ENCODE results near the gene SH3GL3.
A peak's percentile ranks its signal among the peaks of the same experiment; 100 is the strongest.

The SH3GL3 gene

DNA sequence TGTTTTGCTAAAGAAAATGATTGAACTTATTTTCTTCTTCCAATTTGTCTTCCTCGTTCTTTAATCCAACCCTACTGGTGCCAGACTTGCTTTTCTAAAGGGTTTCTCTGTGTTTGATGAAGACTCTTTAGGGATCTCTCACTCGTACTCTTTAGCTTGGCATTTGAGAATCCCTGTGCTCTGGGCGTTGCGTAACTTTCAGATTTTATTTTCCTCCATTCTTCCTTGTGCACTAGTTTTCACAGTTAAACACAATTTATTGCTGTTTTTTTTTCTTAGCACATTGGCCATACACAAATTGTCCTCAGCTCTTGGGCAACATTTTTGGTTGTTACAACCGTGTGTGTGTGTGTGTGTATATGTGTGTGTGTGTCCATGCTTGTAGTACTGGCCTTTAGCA is 111.0 kb downstream of the SH3GL3 start:
- no peaks in the 10 kb centered on the region for H3K36me3 ChIP-seq (ENCODE audit: control insufficient read depth, insufficient read depth, low read length)
- no peaks in the 10 kb centered on the region for H3K4me1 ChIP-seq (ENCODE audit: control insufficient read depth, insufficient read depth, low read length)
- H3K27me3 ChIP-seq (ENCODE audit: control insufficient read depth, insufficient read depth, low read length): no peaks in the 10 kb centered on the region
- no peak overlapping the region for H3K4me3 ChIP-seq (ENCODE audit: low read length)
- WGBS (ENCODE audit: insufficient coverage, insufficient read length): no CpG with 5 or more reads among the region's 5 CpGs
- DNase-seq (ENCODE audit: low read depth, low spot score): no peak
- H3K27ac ChIP-seq (ENCODE audit: low read length): no peak overlapping the region
- H3K9me3 ChIP-seq (ENCODE audit: control insufficient read depth, insufficient read depth, low read length): no peaks in the 10 kb centered on the region

DNA sequence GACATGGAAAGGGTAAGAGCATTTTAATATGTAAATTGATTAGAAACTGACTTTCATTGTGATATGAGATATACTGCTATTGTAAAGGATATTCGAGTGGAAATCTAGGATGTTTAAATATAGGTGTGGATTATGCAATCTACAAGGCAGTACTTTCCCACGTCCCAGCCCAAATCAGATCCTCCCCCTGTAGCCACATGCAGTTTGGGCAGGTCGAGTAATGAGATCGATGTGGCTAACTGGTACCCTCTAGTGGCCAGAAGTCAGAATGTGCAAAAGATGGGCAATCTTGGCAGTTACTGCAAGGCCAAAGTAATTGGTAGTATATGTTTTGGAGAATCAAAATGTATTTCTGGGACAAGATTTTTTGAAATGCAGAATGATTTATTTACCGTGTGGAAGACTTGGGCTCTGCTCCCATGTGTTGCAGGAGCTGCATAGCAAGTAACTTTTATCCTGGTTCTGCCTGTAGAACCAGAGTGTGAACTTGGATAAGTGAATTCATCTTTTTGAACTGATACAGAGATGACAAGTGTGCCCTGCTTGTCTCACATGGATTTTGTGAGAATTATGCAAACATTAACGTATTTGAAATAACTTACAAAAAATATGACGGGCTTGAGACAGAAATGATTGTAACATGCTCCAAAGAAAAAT is 112.3 kb downstream of the SH3GL3 start:
- H3K4me3 ChIP-seq (ENCODE audit: low read length): no peak overlapping the region
- WGBS (ENCODE audit: insufficient coverage, insufficient read length): no CpG with 5 or more reads among the region's 7 CpGs
- no peaks in the 10 kb centered on the region for H3K36me3 ChIP-seq (ENCODE audit: control insufficient read depth, insufficient read depth, low read length)
- H3K4me1 ChIP-seq (ENCODE audit: control insufficient read depth, insufficient read depth, low read length): no peaks in the 10 kb centered on the region
- peak; percentile 63 for DNase-seq (ENCODE audit: low read depth, low spot score)
- no peaks in the 10 kb centered on the region for H3K27me3 ChIP-seq (ENCODE audit: control insufficient read depth, insufficient read depth, low read length)
- H3K27ac ChIP-seq (ENCODE audit: low read length): no peak overlapping the region
- no peaks in the 10 kb centered on the region for H3K9me3 ChIP-seq (ENCODE audit: control insufficient read depth, insufficient read depth, low read length)

DNA sequence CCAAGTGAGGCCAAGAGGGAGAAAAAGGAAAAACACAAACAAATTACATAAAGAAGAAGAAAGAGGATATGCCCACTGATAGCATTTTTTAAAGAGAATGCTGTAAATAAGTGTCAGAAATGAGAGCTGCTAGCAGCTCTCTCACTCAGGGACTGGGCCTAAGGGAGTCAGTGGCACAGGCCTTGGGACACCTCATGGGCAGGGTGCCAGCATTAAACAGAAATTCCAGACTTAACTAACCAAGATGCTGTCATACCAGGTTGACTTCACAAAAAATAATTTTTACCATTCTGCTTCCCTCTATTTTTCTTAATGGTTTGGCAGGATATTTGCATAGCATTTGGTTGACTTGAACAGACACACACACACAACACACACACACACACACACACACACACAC is 114.5 kb downstream of the SH3GL3 start:
- H3K9me3 ChIP-seq (ENCODE audit: control insufficient read depth, insufficient read depth, low read length): no peaks in the 10 kb centered on the region
- no peaks in the 10 kb centered on the region for H3K4me1 ChIP-seq (ENCODE audit: control insufficient read depth, insufficient read depth, low read length)
- no peak overlapping the region for H3K27ac ChIP-seq (ENCODE audit: low read length)
- H3K36me3 ChIP-seq (ENCODE audit: control insufficient read depth, insufficient read depth, low read length): no peaks in the 10 kb centered on the region
- no peaks in the 10 kb centered on the region for H3K27me3 ChIP-seq (ENCODE audit: control insufficient read depth, insufficient read depth, low read length)
- H3K4me3 ChIP-seq (ENCODE audit: low read length): no peak overlapping the region
- no peak for DNase-seq (ENCODE audit: low read depth, low spot score)

DNA sequence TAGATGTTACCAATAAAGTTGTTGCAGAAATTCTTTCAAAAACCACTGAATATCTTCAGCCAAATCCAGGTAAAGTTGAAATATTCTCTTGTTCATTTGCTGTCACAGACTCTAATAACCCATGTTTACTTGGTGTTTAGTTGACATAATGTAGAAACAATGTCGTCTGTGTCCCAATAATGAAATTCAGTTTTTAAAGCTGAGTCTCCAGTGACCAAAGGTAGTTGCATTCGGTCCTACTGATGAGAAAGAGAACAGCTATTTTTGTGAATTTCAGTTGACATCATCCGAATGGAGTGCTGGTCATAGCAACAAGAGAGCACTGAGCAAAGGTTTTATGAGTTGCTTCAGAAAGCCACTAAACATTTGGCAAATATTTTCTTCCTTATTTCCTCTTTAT is 118.0 kb downstream of the SH3GL3 start:
- no peaks in the 10 kb centered on the region for H3K9me3 ChIP-seq (ENCODE audit: control insufficient read depth, insufficient read depth, low read length)
- H3K4me1 ChIP-seq (ENCODE audit: control insufficient read depth, insufficient read depth, low read length): no peaks in the 10 kb centered on the region
- H3K27ac ChIP-seq (ENCODE audit: low read length): no peak overlapping the region
- WGBS (ENCODE audit: insufficient coverage, insufficient read length): no CpG with 5 or more reads among the region's 3 CpGs
- no peaks in the 10 kb centered on the region for H3K36me3 ChIP-seq (ENCODE audit: control insufficient read depth, insufficient read depth, low read length)
- H3K27me3 ChIP-seq (ENCODE audit: control insufficient read depth, insufficient read depth, low read length): no peaks in the 10 kb centered on the region
- no peak overlapping the region for H3K4me3 ChIP-seq (ENCODE audit: low read length)
- DNase-seq (ENCODE audit: low read depth, low spot score): no peak

DNA sequence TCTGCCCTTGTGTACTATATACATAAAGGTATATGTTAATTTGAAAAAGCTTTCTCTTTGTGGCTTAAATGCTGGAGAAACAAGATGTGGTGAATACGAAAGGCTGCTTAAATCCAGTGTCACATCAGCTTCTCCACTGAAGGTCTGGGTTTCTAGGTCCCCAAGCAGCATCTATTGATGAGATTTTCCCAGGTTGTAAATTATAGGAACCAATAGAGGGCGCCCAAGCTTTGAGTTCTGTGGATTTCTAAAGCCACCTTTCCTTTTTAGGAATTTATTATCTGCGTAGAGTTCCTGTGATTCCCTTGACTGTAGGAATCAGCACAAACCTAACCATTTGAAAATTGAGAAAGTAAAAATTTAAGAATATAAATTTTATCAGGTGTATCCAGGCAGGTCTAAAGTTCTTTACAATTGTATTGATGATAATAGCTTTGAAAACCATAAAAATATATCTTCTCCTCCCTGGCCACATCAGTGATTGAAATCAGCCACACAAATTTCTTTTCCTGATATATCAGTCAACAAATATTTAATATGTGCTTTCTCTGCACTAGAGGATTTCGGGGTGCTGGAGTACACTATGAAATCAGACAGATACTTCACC is 118.5 kb downstream of the SH3GL3 start:
- no CpG with 5 or more reads among the region's 4 CpGs for WGBS (ENCODE audit: insufficient coverage, insufficient read length)
- H3K36me3 ChIP-seq (ENCODE audit: control insufficient read depth, insufficient read depth, low read length): no peaks in the 10 kb centered on the region
- H3K27ac ChIP-seq (ENCODE audit: low read length): no peak overlapping the region
- no peaks in the 10 kb centered on the region for H3K27me3 ChIP-seq (ENCODE audit: control insufficient read depth, insufficient read depth, low read length)
- no peaks in the 10 kb centered on the region for H3K4me1 ChIP-seq (ENCODE audit: control insufficient read depth, insufficient read depth, low read length)
- H3K9me3 ChIP-seq (ENCODE audit: control insufficient read depth, insufficient read depth, low read length): no peaks in the 10 kb centered on the region
- H3K4me3 ChIP-seq (ENCODE audit: low read length): no peak overlapping the region
- peak; percentile 47 for DNase-seq (ENCODE audit: low read depth, low spot score)

DNA sequence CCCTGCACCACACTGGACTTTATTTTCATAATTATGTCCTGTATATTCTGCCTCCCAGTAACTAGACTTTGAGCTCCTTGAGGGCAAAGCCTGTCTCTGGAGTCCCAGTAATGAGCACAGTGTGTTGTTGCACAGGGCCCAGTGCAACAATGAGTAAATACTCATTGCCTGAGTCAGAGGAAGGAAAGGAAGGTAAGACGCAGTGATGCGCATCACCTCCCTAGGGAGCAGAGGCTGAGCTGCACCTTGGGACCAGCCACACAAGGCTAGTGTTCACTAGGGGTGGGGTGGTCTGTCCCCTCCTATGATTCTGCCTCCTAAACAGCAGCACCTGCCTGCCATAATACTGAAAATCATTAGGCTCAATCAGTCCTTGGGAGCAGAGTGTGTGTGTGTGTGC is 120.2 kb downstream of the SH3GL3 start:
- Histone ChIP-seq H3K9me3 (ENCODE audit: control insufficient read depth, insufficient read depth, low read length) (no peaks in the 10 kb centered on the region), H3K27me3 (ENCODE audit: control insufficient read depth, insufficient read depth, low read length) (no peaks in the 10 kb centered on the region), H3K27ac (ENCODE audit: low read length) (no peak overlapping the region), H3K4me3 (ENCODE audit: low read length) (no peak overlapping the region), H3K36me3 (ENCODE audit: control insufficient read depth, insufficient read depth, low read length) (no peaks in the 10 kb centered on the region), H3K4me1 (ENCODE audit: control insufficient read depth, insufficient read depth, low read length) (no peaks in the 10 kb centered on the region)
- WGBS (ENCODE audit: insufficient coverage, insufficient read length): no CpG with 5 or more reads among the region's 2 CpGs
- no peak for DNase-seq (ENCODE audit: low read depth, low spot score)

DNA sequence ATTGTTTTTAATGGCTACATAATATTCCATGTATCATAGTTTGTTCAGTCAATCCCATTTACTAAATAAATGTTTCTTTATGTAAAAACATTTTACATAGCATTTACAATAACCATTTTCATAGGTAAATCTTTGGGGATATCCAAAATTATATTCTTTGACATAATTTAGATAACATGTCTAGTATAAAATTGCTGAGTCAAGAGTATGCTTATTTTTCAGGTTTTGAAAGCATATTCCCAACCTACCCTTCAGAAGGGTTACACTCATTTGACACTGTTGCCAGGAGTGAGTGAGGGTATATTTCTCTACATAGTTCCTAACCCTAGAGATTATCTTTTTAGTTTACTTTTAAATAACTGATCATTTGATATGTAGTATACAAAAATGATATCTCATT is 122.2 kb downstream of the SH3GL3 start:
- no peaks in the 10 kb centered on the region for H3K36me3 ChIP-seq (ENCODE audit: control insufficient read depth, insufficient read depth, low read length)
- no peaks in the 10 kb centered on the region for H3K27me3 ChIP-seq (ENCODE audit: control insufficient read depth, insufficient read depth, low read length)
- no peak overlapping the region for H3K27ac ChIP-seq (ENCODE audit: low read length)
- H3K4me1 ChIP-seq (ENCODE audit: control insufficient read depth, insufficient read depth, low read length): no peaks in the 10 kb centered on the region
- H3K9me3 ChIP-seq (ENCODE audit: control insufficient read depth, insufficient read depth, low read length): no peaks in the 10 kb centered on the region
- no peak overlapping the region for H3K4me3 ChIP-seq (ENCODE audit: low read length)
- DNase-seq (ENCODE audit: low read depth, low spot score): no peak

DNA sequence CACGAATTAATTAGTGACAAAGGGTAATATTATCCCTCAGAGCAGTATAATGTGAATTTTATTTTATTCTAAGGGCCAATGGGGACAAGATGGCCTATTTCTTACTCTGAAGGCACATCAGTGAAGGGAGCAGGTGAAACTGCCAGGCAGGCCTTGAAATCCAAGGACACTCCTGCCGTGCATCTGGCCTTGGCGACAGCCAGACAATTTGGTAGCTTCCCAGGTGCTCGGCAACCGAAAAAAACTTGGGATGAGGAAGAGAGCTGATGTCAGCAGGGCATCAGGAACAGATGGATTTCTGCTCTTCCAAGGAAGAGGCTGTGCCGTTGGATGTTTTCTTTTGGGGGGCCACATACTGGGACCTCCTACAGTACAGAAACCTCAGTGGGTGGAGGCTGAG is 123.6 kb downstream of the SH3GL3 start:
- no peaks in the 10 kb centered on the region for H3K4me1 ChIP-seq (ENCODE audit: control insufficient read depth, insufficient read depth, low read length)
- H3K27ac ChIP-seq (ENCODE audit: low read length): no peak overlapping the region
- WGBS (ENCODE audit: insufficient coverage, insufficient read length): no CpG with 5 or more reads among the region's 6 CpGs

DNA sequence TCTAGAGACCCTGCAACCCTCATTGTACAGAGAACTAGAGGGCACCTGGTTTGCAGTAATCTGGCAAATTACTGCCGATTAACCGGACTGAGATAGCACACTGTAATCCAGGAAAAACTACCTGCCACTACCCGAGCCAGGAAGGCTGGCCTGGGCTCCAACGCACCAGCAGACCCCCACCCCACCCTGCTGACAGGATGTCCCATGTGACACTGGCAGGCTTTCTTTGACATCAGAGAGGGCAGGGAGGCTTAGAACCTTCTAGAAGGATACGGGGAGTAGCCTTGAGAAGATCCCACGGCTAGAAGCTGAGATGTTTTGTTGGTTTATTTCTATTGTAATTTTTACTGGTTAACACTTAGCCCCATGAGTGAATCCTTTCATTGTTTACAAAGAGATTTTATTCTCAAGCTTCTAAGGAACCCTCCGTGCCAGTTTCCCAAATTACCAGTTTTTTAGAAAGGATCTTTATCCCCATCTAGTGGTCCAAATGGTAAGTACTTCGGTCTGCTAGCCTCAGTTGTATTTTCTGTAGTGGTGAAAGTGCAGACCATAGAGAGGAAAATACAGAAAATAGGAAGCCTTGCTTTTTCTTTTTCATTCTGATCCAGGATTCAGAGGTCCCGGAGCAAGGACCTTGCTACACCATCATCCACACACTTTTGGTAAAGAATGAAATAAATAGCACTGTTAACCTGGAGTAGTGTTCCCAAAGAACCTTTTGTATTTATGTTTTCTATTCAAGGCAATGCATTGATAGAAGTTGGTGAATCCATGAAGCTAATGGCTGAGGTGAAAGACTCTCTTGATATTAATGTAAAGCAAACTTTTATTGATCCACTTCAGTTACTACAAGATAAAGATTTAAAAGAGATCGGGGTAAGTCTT is 124.9 kb downstream of the SH3GL3 start:
- Histone ChIP-seq H3K4me1 (ENCODE audit: control insufficient read depth, insufficient read depth, low read length) (no peaks in the 10 kb centered on the region), H3K4me3 (ENCODE audit: low read length) (no peak overlapping the region), H3K36me3 (ENCODE audit: control insufficient read depth, insufficient read depth, low read length) (no peaks in the 10 kb centered on the region), H3K27ac (ENCODE audit: low read length) (no peak overlapping the region), H3K9me3 (ENCODE audit: control insufficient read depth, insufficient read depth, low read length) (no peaks in the 10 kb centered on the region), H3K27me3 (ENCODE audit: control insufficient read depth, insufficient read depth, low read length) (no peaks in the 10 kb centered on the region)
- peak; percentile 22 for DNase-seq (ENCODE audit: low read depth, low spot score)
- no CpG with 5 or more reads among the region's 10 CpGs for WGBS (ENCODE audit: insufficient coverage, insufficient read length)

More for the DNA sequence above, 123.6 kb downstream of the SH3GL3 start:
- Histone ChIP-seq H3K36me3 (ENCODE audit: control insufficient read depth, insufficient read depth, low read length) (no peaks in the 10 kb centered on the region), H3K9me3 (ENCODE audit: control insufficient read depth, insufficient read depth, low read length) (no peaks in the 10 kb centered on the region), H3K4me3 (ENCODE audit: low read length) (no peak overlapping the region), H3K27me3 (ENCODE audit: control insufficient read depth, insufficient read depth, low read length) (no peaks in the 10 kb centered on the region)
- DNase-seq (ENCODE audit: low read depth, low spot score): no peak

DNA sequence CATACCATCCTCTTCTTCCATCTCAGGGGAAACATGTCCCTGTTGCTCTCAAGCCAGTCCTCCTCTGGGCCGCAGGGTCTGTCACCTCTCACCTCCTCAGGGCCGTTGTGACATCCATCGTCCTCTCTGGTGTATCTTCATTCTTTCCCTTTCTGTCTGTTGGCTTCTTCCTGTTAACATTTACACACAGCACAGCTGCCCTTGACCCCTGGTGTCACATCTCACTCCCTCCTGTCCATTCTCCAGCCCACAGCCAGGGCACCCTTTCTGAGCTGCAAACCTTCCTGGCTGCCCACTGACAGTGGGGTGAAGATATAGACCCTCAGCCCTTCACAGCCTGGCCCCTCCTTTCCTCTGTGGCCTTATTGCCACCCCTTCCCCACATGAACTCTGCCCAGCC is 127.2 kb downstream of the SH3GL3 start:
- no peaks in the 10 kb centered on the region for H3K9me3 ChIP-seq (ENCODE audit: control insufficient read depth, insufficient read depth, low read length)
- no peak overlapping the region for H3K27ac ChIP-seq (ENCODE audit: low read length)
- H3K4me3 ChIP-seq (ENCODE audit: low read length): no peak overlapping the region
- H3K4me1 ChIP-seq (ENCODE audit: control insufficient read depth, insufficient read depth, low read length): no peaks in the 10 kb centered on the region
- no peaks in the 10 kb centered on the region for H3K36me3 ChIP-seq (ENCODE audit: control insufficient read depth, insufficient read depth, low read length)
- WGBS (ENCODE audit: insufficient coverage, insufficient read length): no CpG with 5 or more reads among the region's 3 CpGs
- no peaks in the 10 kb centered on the region for H3K27me3 ChIP-seq (ENCODE audit: control insufficient read depth, insufficient read depth, low read length)
- DNase-seq (ENCODE audit: low read depth, low spot score): no peak

All from iPS DF 6.9 (cell line).